Measurements from ENCODE around the gene NUP210L. TPM values are rescaled to one million over a fixed set of nuclear protein-coding genes. Genes with fewer than 3 reads are reported as not detected.

NUP210L gene
- total and polyA plus RNA-seq, 3 donors from 2014 or later, result 23.0 to 77.2 (median 24.4) TPM

GRCh38 chr1:154178911-154179811 lies 24.3 kb upstream of the NUP210L start:
- Histone ChIP-seq H3K27me3 (no peaks in the 10 kb centered on the region), H3K9me3 (no peaks in the 10 kb centered on the region), H3K4me3 (no peak overlapping the region), H3K36me3 (ENCODE audit: low read depth, missing control alignments) (no peaks in the 10 kb centered on the region), H3K27ac (peak overlapping the region; percentile 50 to 57), H3K4me1 (peaks cover 60% of the 10 kb centered on the region)
- DNase-seq, result peak; percentile 45
- intact Hi-C loops (cut with DNase I; ENCODE audit: low total_unique reads), result no loop called here
- TF ChIP-seq POLR2A (IDR thresholded peaks at IDR 0.05) (no peak), CTCF (IDR thresholded peaks at IDR 0.05) (no peak)
- WGBS, 2 donors, result 52 to 56% methylated on average over 10 of the region's 10 CpGs

GRCh38 chr1:154178013-154178412 lies 23.1 kb upstream of the NUP210L start:
- Histone ChIP-seq H3K4me1 (peaks cover 56% of the 10 kb centered on the region), H3K27me3 (no peaks in the 10 kb centered on the region), H3K9me3 (no peaks in the 10 kb centered on the region), H3K36me3 (ENCODE audit: low read depth, missing control alignments) (no peaks in the 10 kb centered on the region), H3K27ac (peak overlapping the region; percentile 9 to 50), H3K4me3 (no peak overlapping the region)
- 52 to 70% methylated on average over 2 of the region's 2 CpGs for WGBS, 2 donors
- TF ChIP-seq POLR2A (IDR thresholded peaks at IDR 0.05) (no peak), CTCF (IDR thresholded peaks at IDR 0.05) (no peak)
- DNase-seq, result no peak
- intact Hi-C loops (cut with DNase I; ENCODE audit: low total_unique reads), result no loop called here

GRCh38 chr1:154176337-154176736 lies 21.5 kb upstream of the NUP210L start:
- intact Hi-C loops (cut with DNase I; ENCODE audit: low total_unique reads), result no loop called here
- Histone ChIP-seq H3K27me3 (no peaks in the 10 kb centered on the region), H3K36me3 (ENCODE audit: low read depth, missing control alignments) (no peaks in the 10 kb centered on the region), H3K27ac (no peak overlapping the region), H3K4me3 (no peak overlapping the region), H3K9me3 (no peaks in the 10 kb centered on the region), H3K4me1 (peaks cover 52% of the 10 kb centered on the region)
- no peak for TF ChIP-seq POLR2A (IDR thresholded peaks at IDR 0.05)
- no peak for TF ChIP-seq CTCF (IDR thresholded peaks at IDR 0.05)
- 47 to 49% methylated on average over 2 of the region's 2 CpGs for WGBS, 2 donors
- no peak for DNase-seq

- Histone ChIP-seq H3K4me1 (peaks cover 37% of the 10 kb centered on the region), H3K36me3 (ENCODE audit: low read depth, missing control alignments) (no peaks in the 10 kb centered on the region), H3K4me3 (no peak overlapping the region), H3K27me3 (no peaks in the 10 kb centered on the region), H3K27ac (no peak overlapping the region), H3K9me3 (no peaks in the 10 kb centered on the region)
- 95 to 96% methylated on average over 4 of the region's 4 CpGs for WGBS, 2 donors
- intact Hi-C loops (cut with DNase I; ENCODE audit: low total_unique reads), result no loop called here
- DNase-seq, result no peak
- TF ChIP-seq POLR2A (IDR thresholded peaks at IDR 0.05) (no peak), CTCF (IDR thresholded peaks at IDR 0.05) (no peak)
Measured at GRCh38 chr1:154174654-154175053, 19.8 kb upstream of the NUP210L start.
